DND-41 (cell line): ENCODE data around the gene UVRAG.

Source experiments
- ATAC-seq: fragments of 200-7000 bp; cut with Tn5 transposase; 3 replicates; pipeline ENCODE4 v1.9.1; 2021; ENCODE audit warnings: low read depth; ENCODE audit not compliant: insufficient read depth
- DNase-seq: peaks from one replicate; pipeline ENCODE4 v3.0.0-alpha.2; 2020
- H2AFZ ChIP-seq: 2 replicates; pipeline ENCODE4 v1.6.0; 2012; ENCODE audit warnings: low read depth, low read length
- H3K27ac ChIP-seq: 2 replicates; pipeline ENCODE4 v1.5.1; 2012; ENCODE audit warnings: low read length, inconsistent platforms
- H3K27me3 ChIP-seq: fragments of 200-600 bp; sonication (generic); 2 replicates; pipeline ENCODE4 v1.6.0; 2012; ENCODE audit warnings: low read length, mild to moderate bottlenecking, inconsistent platforms; ENCODE audit not compliant: insufficient read depth, poor library complexity
- H3K36me3 ChIP-seq: 2 replicates; pipeline ENCODE4 v1.5.1; 2012; ENCODE audit warnings: low read length, inconsistent platforms; ENCODE audit not compliant: insufficient read depth
- H3K4me1 ChIP-seq: 2 replicates; pipeline ENCODE4 v1.5.1; 2012; ENCODE audit warnings: mild to moderate bottlenecking, low read length; ENCODE audit not compliant: insufficient read depth
- H3K4me2 ChIP-seq: 2 replicates; pipeline ENCODE4 v1.6.0; 2012; ENCODE audit warnings: mild to moderate bottlenecking, moderate library complexity, low read length, inconsistent platforms; ENCODE audit not compliant: insufficient read depth
- H3K4me3 ChIP-seq, 2 experiments: fragments of 200-600 bp in 1 of 2; shearing (Covaris generic) in 1 of 2; 2 replicates each; pipeline ENCODE4 v1.5.1; 2012 to 2016; ENCODE audit warnings: inconsistent platforms in 2 of 2, low read length in 2 of 2, mild to moderate bottlenecking in 2 of 2, low read depth in 1 of 2, moderate library complexity in 1 of 2
- H3K79me2 ChIP-seq: 2 replicates; pipeline ENCODE4 v1.6.0; 2012; ENCODE audit warnings: low read length, inconsistent platforms; ENCODE audit not compliant: insufficient read depth
- H3K9ac ChIP-seq: 2 replicates; pipeline ENCODE4 v1.6.0; 2012; ENCODE audit warnings: low read depth, mild to moderate bottlenecking, inconsistent platforms, low read length, moderate library complexity
- H3K9me3 ChIP-seq: 2 replicates; pipeline ENCODE4 v1.5.1; 2012; ENCODE audit warnings: low read length, moderate library complexity, mild to moderate bottlenecking, inconsistent platforms; ENCODE audit not compliant: insufficient read depth, severe bottlenecking
- H4K20me1 ChIP-seq: 2 replicates; pipeline ENCODE4 v1.6.0; 2012; ENCODE audit warnings: low read length; ENCODE audit not compliant: insufficient read depth
- CTCF ChIP-seq: IDR thresholded peaks from 2 replicates; pipeline ENCODE4 v1.5.1; 2012; ENCODE audit warnings: borderline replicate concordance, low read length, moderate library complexity, mild to moderate bottlenecking; ENCODE audit not compliant: poor library complexity, severe bottlenecking; ENCODE audit errors: extremely low read depth
- EZH2 ChIP-seq: IDR thresholded peaks from 3 replicates; pipeline ENCODE4 v1.6.1; 2012; ENCODE audit warnings: borderline replicate concordance, low read depth, mild to moderate bottlenecking, moderate library complexity, low read length, inconsistent platforms; ENCODE audit not compliant: severe bottlenecking

Gene UVRAG

GRCh38 chr11:76096552-76096951 is 281.5 kb downstream of the UVRAG start:
- Histone ChIP-seq H3K9me3 (no peaks in the 10 kb centered on the region), H3K4me1 (no peaks in the 10 kb centered on the region), H2AFZ (no peak overlapping the region), H4K20me1 (peaks cover 3% of the 10 kb centered on the region; the same call in 1 of the 2 replicates), H3K27me3 (no peaks in the 10 kb centered on the region), H3K79me2 (no peaks in the 10 kb centered on the region), H3K27ac (no peak overlapping the region), H3K4me3 (no peak overlapping the region), H3K9ac (no peak overlapping the region), H3K4me2 (no peak overlapping the region), H3K36me3 (no peaks in the 10 kb centered on the region)
- ATAC-seq: no peak
- no peak for TF ChIP-seq CTCF
- no peak for TF ChIP-seq EZH2
- no peak for DNase-seq

GRCh38 chr11:76102802-76103201 is 287.8 kb downstream of the UVRAG start:
- TF ChIP-seq CTCF (no peak), EZH2 (no peak)

GRCh38 chr11:76103460-76103859 is 288.4 kb downstream of the UVRAG start:
- H3K27me3 ChIP-seq: no peaks in the 10 kb centered on the region
- DNase-seq (no peak), ATAC-seq (no peak)
- no peak overlapping the region for H3K27ac ChIP-seq
- no peaks in the 10 kb centered on the region for H3K4me1 ChIP-seq
- H3K4me2 ChIP-seq: no peak overlapping the region
- H3K9me3 ChIP-seq: no peaks in the 10 kb centered on the region
- no peak overlapping the region for H3K4me3 ChIP-seq
- no peaks in the 10 kb centered on the region for H3K79me2 ChIP-seq
- H3K36me3 ChIP-seq: no peaks in the 10 kb centered on the region
- TF ChIP-seq CTCF: no peak
- no peak for TF ChIP-seq EZH2
- H4K20me1 ChIP-seq: no peaks in the 10 kb centered on the region
- no peak overlapping the region for H2AFZ ChIP-seq
- H3K9ac ChIP-seq: no peak overlapping the region

More at GRCh38 chr11:76102802-76103201, 287.8 kb downstream of the UVRAG start:
- DNase-seq (no peak), ATAC-seq (no peak)
- no peak overlapping the region for H3K27ac ChIP-seq
- H4K20me1 ChIP-seq: no peaks in the 10 kb centered on the region
- no peak overlapping the region for H3K4me3 ChIP-seq
- no peaks in the 10 kb centered on the region for H3K9me3 ChIP-seq
- H2AFZ ChIP-seq: no peak overlapping the region
- no peaks in the 10 kb centered on the region for H3K4me1 ChIP-seq
- H3K79me2 ChIP-seq: no peaks in the 10 kb centered on the region
- H3K4me2 ChIP-seq: no peak overlapping the region
- H3K9ac ChIP-seq: no peak overlapping the region
- H3K36me3 ChIP-seq: no peaks in the 10 kb centered on the region
- H3K27me3 ChIP-seq: no peaks in the 10 kb centered on the region

- no peaks in the 10 kb centered on the region for H3K36me3 ChIP-seq
- no peaks in the 10 kb centered on the region for H3K79me2 ChIP-seq
- H3K4me2 ChIP-seq: no peak overlapping the region
- no peaks in the 10 kb centered on the region for H4K20me1 ChIP-seq
- no peak overlapping the region for H2AFZ ChIP-seq
- ATAC-seq (no peak), DNase-seq (no peak)
- no peak overlapping the region for H3K27ac ChIP-seq
- no peaks in the 10 kb centered on the region for H3K9me3 ChIP-seq
- no peaks in the 10 kb centered on the region for H3K4me1 ChIP-seq
- TF ChIP-seq EZH2: no peak
- no peak overlapping the region for H3K4me3 ChIP-seq
- H3K27me3 ChIP-seq: no peaks in the 10 kb centered on the region
- H3K9ac ChIP-seq: no peak overlapping the region
Observed at GRCh38 chr11:76104285-76104684, 289.3 kb downstream of the UVRAG start.
